Measurements from ENCODE around the gene TMEM50B.
"Not testable (repeated sequence)": the region's sequence is repeated elsewhere in the genome, so short reads cannot be mapped to it uniquely, and the experiment has no call there.

TMEM50B gene

DNA sequence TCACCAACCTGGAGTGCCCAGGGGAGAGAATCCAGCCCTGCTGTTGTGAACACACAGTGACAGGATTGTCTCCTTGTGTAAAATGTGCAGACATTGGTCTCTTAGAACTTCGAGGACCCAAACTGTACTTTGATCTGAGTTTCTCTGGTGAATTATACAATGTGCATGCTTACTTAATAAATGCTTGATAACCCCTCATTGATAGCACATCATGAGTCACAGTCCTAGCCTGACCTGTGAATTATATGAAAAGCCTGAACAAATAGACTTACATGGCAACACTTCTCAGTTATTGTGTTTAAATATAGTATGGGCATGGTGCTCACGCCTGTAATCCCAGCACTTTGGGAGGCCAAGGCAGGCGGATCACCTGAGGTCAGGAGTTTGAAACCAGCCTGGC lies 53.9 kb downstream of the TMEM50B start:
- no peak for DNase-seq

DNA sequence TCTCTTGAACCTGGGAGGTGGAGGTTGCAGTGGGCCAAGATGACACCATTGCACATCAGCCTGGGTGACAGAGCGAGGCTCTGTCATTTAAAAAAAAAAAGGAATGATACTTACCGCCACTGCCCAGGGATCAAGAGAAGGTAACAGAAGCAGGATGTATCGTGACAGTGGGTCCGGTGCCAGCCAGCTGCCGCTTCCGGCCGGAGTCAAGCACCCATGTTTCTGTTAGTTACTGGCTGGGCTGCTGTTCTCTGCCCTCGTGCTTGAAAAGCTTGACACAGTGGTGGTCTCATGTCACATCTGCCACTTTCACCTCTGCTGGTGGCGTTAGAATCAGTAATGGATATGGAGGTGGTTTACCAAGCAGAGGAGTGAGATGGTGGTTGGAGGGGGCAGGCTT lies 55.6 kb downstream of the TMEM50B start:
- no peak for DNase-seq

- DNase-seq: no peak
Observed at GRCh38 chr21:33421713-33422393, 57.9 kb downstream of the TMEM50B start.

DNA sequence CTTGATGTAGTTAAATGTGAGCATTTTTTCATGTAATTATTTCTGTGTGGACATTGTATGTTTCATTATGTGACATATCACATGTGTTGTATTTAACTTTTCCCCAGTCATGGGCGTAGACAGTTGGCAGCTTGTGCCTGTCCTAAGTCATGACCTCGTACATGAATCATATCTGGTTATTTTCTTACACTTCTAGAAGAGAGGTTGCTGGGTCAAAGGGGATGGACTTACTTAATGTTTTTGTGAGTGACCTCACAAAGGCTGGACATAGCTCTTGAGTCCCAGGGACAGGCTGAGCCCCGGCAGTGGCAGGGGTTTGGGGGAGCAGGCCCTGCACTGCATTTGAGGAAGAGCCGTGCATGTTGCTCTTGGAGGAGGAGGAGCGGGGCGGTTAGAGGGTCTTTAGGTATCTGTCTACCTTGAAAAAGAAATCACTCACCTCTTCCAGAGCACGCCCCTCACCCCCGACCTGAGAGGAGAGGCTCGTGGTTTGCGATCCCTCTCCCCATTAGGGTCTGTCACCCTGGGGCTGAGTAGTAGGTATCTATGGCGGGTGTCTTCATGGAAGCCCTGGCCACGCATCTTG lies 60.1 kb downstream of the TMEM50B start:
- no peak for DNase-seq

DNA sequence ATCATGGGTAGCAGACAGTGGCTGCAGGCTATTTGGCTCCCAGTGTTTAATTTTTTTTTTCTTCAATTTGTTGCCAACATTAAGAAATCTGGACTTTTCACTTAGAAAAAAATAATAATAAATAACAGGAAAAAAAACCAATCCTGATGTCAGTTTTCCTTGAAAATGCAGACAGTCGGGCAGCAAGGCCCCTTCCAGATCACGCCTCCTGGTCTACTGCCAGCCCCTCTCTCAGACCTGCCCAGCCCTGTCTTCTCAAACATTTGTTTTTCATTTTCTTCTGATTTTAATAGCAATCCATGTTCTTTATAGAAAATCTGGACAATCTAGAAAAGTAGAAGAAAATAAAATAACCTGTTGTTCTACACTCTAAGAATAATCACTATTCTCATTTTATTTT lies 61.1 kb downstream of the TMEM50B start:
- no peak for DNase-seq

GRCh38 chr21:33414926-33415325 lies 64.8 kb downstream of the TMEM50B start:
- DNase-seq: no peak

DNA sequence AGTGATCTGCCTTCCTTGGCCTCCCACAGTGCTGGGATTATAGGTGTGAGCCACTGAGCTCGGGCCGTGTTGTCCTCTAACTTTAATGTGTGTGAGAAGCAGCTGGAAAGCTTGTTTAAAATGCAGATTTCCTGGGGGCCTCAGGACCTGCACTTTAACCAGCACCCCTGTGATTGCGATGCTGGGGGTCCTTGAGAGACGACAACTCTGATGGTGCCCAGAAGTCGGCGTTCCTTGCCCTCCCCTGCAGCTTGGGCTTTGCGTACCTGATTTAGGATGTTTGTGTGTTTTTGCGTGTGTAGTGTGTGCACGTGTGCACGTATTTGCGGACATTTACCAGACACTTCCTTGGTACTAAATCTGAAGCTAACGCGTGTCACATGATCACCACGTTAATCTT lies 65.7 kb downstream of the TMEM50B start:
- DNase-seq: no peak

GRCh38 chr21:33412832-33413519 lies 66.8 kb downstream of the TMEM50B start:
- DNase-seq: no peak

DNA sequence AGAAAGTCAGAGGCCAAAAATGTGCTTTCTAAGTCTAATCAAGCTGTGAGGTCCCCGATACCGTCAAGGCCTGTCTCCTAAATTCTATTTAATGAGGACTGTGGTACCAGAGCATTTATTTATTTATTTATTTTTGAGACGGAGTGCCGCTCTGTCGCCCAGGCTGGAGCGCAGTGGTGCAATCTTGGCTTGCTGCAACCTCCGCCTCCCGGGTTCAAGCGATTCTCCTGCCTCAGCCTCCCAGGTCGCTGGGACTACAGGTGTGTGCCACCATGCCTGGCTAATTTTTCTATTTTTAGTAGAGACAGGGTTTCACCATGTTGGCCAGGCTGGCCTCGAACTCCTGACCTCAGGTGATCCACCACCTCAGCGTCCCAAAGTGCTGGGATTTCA lies 67.3 kb downstream of the TMEM50B start:
- DNase-seq: not testable (repeated sequence)

- no peak for DNase-seq
Observed at GRCh38 chr21:33411949-33412430, 67.8 kb downstream of the TMEM50B start.

GRCh38 chr21:33406493-33406892 lies 73.3 kb downstream of the TMEM50B start:
- DNase-seq: no peak

- DNase-seq: peak; percentile 52
Observed at GRCh38 chr21:33403786-33404585, 75.8 kb downstream of the TMEM50B start.

DNA sequence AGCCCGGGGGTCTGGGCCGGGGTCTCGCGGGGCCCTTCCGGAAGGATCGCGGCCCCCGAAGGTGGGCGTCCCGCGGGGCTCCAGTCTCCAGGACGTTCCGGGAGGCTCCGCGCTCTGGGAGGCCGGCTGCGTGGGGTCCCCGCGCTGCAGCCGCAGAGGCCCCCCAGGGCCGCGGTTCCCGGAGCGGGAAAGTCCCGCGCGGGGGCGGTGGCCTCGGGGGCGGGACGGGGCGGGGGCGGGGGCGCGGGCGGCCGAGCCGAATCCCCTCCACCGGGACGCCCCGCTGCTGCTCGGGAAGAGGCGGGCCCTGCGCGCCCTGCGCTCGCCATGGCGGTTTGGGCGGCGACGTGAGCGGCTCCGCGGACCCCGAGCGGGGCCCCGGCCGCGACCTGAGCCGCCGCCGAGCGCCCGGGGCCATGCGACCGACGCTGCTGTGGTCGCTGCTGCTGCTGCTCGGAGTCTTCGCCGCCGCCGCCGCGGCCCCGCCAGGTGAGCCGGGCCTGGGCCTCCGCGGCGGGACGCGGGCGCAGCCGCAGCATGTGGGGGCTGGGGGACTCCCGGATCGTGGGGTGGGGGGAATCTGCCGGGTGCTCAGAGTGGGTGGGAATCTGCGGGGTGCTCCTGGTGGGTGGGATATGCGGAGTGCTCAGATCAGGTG lies 76.5 kb downstream of the TMEM50B start, which contains the start of gene IFNGR2:
Gene IFNGR2 (plus strand): TSS at position 286 of the 658 bp plus-strand sequence. CDS start 131 bp downstream, at position 417.
- peak; percentile 65 for DNase-seq

DNA sequence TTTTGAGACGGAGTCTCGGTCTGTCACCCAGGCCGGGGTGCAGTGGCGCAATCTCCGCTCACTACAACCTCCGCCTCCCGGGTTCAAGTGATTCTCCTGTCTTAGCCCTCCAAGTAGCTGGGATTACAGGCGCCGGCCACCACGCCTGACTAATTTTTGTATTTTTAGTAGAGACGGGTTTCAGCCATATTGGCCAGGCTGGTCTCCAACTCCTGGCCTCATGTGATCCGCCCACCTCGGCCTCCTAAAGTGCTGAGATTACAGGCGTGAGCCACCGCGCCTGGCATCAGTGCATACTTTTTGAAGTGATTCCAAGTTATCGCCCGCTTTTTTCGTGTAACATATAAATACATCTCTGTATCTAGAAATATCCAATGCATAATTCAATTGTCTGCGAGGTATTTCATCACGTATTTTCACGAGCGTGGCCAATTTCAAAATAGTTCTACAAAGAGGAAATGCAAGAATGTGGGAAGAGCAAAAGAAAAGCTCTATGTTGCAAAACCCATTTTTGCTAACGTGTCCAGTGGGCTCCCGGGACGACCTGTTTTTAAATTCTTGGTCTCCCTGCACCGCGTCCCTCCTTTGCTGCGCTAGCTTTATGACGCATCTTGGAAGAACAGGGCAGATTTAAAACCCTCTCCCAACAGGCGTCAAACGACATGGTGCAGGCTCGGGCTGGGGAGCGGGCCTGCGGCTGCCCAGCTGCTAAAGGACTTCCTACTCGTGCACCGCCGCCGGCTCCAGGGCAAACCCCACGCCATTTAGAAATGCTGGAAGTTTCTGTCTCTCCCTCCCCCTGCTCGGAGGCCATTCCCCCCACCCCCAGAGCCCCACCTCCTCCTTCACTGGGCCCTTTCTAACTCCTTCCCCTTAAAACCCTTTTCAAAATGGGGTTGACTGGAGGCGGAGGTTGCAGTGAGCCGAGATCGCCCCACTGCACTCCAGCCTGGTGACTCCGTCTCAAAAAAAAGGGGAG lies 77.5 kb downstream of the TMEM50B start:
- peak; percentile 26 for DNase-seq

GRCh38 chr21:33401630-33401992 lies 78.2 kb downstream of the TMEM50B start:
- DNase-seq: no peak

Data from activated CD8-positive, alpha-beta memory T cell treated with anti-CD3 and anti-CD28 coated beads, Interleukin-2, amount 50 U/mL, for 4 hours (primary cell).